Kidney tubule cell (primary cell): ENCODE results near the gene UCN.
"Not testable (repeated sequence)": the region's sequence is repeated elsewhere in the genome, so short reads cannot be mapped to it uniquely, and the experiment has no call there.

Experiments used
- DNase-seq: peaks from one replicate; pipeline ENCODE4 v3.0.0-alpha.2; 2018; ENCODE audit warnings: low spot score

UCN gene

DNA sequence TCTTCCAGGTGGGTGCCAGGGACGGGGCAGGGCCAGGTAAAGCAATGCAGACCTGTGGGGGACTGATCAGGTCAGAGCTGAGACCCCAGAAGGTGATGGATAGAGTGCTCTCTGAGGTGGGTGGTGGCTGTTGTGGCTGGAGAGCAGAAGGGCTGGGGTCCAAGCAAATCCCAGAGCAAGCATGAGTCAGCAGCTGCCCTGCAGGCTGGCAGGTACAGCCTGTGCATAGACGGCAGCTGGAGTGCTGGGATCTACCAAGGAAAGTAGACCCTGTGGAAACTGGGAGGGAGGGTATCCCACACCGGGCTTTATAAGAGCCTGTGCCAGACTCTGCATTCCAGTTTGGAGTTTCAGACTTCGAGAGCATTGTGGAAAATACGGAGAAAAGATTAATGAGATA lies 25.4 kb downstream of the UCN start:
- DNase-seq = no peak

- DNase-seq = peak; percentile 45
Observed at GRCh38 chr2:27281855-27282559, 26.2 kb downstream of the UCN start, which contains the start of gene TRIM54. Gene TRIM54, plus strand, starts transcription at chr2:27282429. Its CDS starts 303 bp downstream, at chr2:27282732.

GRCh38 chr2:27281442-27281841 lies 26.8 kb downstream of the UCN start:
- no peak for DNase-seq

- DNase-seq = no peak
Observed at GRCh38 chr2:27280826-27281225, 27.4 kb downstream of the UCN start.

GRCh38 chr2:27278010-27278409 lies 30.2 kb downstream of the UCN start:
- DNase-seq = peak; percentile 23

DNA sequence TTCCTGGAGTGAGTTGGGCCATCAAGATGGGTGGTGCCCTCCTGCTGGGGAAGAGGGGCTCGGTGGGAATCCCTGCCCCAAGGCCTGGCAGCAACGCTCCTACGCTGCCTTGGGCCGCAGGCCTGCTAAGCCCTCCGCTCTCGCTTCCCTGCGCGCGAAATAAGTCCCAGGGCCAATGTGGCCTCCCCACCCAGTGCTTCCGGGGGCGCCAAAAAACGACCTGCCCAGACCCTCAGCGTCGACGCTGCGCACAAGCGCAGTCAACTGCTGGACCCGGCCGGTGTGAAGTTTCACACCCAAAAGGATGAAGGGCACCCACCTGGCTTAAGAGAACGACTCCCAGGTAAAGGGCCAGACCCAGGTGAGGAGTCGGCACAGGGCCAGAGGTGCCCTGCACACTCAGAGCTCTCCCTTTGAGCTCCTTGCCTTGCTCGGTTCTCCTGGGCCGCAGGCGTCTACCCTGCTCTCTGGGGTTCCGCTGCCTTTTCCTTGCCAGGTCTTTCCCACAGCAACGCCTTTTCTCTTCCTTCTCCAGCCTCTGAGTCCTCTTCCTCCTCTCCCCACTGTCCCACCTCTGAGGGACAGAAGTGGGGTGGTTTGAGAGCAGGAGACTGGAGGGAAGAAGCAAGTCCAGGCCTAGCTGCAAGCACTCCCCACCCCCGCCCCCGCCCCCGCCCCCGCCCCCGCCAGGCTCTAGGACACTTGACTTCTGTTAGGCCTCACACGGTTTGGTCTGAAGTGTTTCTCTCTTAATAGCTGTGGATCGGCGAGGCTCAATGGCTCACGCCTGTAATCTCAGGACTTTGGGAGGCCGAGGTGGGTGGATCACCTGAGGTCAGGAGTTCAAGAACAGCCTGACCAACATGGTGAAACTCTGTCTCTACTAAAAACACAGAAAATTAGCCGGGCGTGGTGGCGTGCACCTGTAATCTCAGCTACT lies 32.8 kb downstream of the UCN start, which contains the start of gene DNAJC5G:
TSS of gene DNAJC5G (plus strand) at position 223 of the 940 bp plus-strand sequence. CDS start 1,296 bp downstream, outside the sequence.
- DNase-seq = no peak

- DNase-seq = not testable (repeated sequence)
Observed at GRCh38 chr2:27272537-27273522, 35.4 kb downstream of the UCN start.

GRCh38 chr2:27271631-27272340 lies 36.5 kb downstream of the UCN start:
- DNase-seq = no peak

- no peak for DNase-seq
Observed at GRCh38 chr2:27270670-27271069, 37.6 kb downstream of the UCN start.

- DNase-seq = no peak
Observed at GRCh38 chr2:27270131-27270530, 38.1 kb downstream of the UCN start.

DNA sequence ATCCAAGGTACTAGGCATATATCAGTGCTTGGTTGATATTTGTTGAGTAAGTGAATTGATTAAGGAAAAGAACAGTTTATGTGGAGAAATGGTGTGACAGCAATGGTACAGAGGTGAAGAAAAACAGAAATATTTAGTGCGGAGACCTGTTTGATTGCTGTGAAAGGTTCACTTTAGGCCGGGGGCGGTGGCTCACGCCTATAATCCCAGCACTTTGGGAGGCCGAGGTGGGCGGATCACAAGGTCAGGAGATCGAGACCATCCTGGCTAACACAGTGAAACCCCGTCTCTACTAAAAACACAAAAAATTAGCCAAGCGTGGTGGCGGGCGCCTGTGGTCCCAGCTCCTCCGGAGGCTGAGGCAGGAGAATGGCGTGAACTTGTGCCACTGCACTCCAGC lies 39.9 kb downstream of the UCN start:
- not testable (repeated sequence) for DNase-seq

DNA sequence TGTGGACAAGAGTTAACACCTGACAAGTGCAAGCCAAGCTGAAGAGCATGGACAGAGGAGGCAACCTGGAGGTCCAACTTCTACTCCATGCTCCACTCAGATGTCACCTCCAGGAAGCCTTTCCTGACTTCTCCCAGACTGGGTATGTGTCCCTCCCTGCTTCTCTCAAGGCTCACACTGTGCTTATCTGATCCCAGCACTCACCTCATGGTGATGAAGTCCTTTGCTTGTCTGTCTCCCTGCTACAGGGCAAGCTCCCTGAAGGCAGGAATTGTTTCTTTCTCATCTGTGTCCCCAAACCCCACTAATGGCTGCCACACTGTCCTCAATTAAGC lies 42.7 kb downstream of the UCN start:
- DNase-seq = no peak

GRCh38 chr2:27264753-27265535 lies 43.3 kb downstream of the UCN start:
- DNase-seq = peak; percentile 59

DNA sequence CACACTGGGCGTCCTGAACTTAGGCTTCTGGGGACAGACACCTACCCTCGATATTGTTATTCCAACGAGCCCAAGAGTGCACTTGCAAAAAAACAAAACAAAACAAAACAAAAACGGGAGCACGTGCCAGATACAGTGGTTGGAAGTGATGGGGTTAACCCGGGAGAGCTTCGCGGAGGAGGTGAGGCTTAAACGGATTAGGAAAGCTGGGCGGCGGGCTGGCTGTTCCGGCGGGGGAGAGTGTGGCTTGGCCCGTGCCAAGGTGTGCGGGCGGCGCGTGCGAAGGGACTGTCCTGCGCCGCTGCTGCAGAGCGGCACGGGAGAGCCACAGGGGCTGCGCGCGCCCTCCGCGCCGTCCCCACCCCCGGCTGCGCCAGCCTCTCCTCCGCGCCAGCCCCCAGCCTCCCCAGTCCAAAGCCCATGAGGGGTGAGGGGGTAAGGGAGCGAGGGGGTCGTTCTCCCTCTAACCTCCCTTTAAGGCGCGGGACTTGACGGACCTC lies 43.9 kb downstream of the UCN start:
- no peak for DNase-seq

- DNase-seq = no peak
Observed at GRCh38 chr2:27263287-27264252, 44.7 kb downstream of the UCN start.

- no peak for DNase-seq
Observed at GRCh38 chr2:27262379-27263286, 45.6 kb downstream of the UCN start, which contains the start of gene SLC30A3. Gene SLC30A3, minus strand, starts transcription at chr2:27263047. Its CDS starts 141 bp downstream, at chr2:27262906.

DNA sequence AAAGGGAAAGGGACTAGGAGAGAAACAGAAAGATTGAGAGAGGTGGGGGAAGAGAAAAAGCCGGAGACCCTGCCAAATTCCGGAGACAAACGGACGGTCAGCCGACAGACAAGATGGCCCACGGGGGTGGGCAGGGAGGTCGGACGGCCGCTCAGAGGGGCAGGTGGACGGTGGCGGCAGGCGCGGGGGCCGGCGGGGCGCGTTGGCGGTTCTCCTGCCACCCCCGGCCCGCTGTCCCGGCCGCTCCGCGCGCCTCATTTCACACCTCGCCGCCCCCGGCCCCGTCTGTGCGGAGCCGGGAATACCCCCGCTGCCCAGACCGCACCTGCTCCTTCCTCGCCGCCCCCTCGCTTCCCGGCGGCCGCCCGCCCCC lies 46.3 kb downstream of the UCN start:
- no peak for DNase-seq
